Activated naive CD8-positive, alpha-beta T cell treated with anti-CD3 and anti-CD28 coated beads for 36 hours (primary cell): ENCODE results near the gene GLRA2. TPM values are rescaled to one million over a fixed set of nuclear protein-coding genes. Genes with fewer than 3 reads are reported as not detected.

ENCODE experiments used
- DNase-seq: peaks from one replicate; pipeline ENCODE4 v3.0.0; 2021
- H3K27ac Mint-ChIP-seq: one replicate; pipeline ENCODE4 v1.8.0; 2022; ENCODE audit warnings: mild to moderate bottlenecking, moderate library complexity, mixed read lengths
- H3K27me3 Mint-ChIP-seq: one replicate; pipeline ENCODE4 v1.8.0; 2022; ENCODE audit warnings: mild to moderate bottlenecking, mixed read lengths
- H3K36me3 Mint-ChIP-seq: one replicate; pipeline ENCODE4 v1.8.0; 2021; ENCODE audit warnings: mild to moderate bottlenecking, mixed read lengths
- H3K4me1 Mint-ChIP-seq: one replicate; pipeline ENCODE4 v1.8.0; 2021; ENCODE audit warnings: mixed read lengths
- H3K4me3 Mint-ChIP-seq: one replicate; pipeline ENCODE4 v1.8.0; 2022; ENCODE audit warnings: mild to moderate bottlenecking, moderate library complexity, mixed read lengths
- H3K9me3 Mint-ChIP-seq: one replicate; pipeline ENCODE4 v1.8.0; 2022; ENCODE audit warnings: mixed read lengths
- total RNA-seq, 2 experiments: library from RNA; stranded (reverse); gene quantifications; one replicate each; pipeline ENCODE4 v1.2.3, GENCODE V29; 2021

GLRA2 gene
- not detected for total RNA-seq

DNA sequence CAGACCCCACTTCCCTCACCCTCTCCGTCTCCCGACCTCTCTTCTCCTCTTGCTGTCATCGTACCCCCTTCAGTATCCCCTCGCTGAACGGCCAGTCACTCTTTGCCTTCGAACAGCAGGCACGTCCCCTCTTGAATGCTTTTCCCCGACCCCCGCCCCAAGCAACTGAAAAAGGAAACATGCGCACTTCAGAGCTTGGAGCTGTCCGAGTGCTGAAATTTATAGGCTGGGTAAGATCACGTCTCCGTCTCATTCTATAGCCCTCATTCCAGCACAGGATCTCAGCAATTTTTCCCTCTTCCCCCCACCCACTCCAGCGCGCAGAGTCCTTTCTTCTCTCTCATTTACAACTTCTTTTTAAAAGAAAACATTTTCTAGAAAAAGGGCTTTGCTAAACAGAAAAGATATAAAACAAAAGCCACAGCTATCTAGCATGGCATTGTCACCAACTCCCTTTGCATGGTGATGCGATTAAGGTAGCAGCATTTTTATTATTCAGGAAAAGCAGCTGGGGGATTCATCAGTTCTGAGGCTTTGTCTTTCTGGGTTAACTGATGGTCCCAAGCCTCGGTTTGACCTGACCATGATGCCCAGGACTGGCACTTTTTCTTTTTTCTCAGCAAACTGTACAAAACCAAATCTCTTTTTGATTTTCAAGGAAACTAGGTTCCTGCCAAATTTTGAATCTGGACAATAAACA, at the start of gene GLRA2:
GLRA2 (plus strand) TSS at position 247 of the 700 bp plus-strand sequence. CDS start 522 bp downstream, outside the sequence.
- Mint-ChIP-seq H3K4me3 (no peak within 1 kb of the TSS), H3K4me1 (peaks cover 2% of the 10 kb centered on the region), H3K27me3 (peaks cover 7% of the 10 kb centered on the region), H3K9me3 (no peaks in the 10 kb centered on the region), H3K36me3 (no peaks in the 10 kb centered on the region), H3K27ac (no peak within 1 kb of the TSS)
- no peak for DNase-seq

DNA sequence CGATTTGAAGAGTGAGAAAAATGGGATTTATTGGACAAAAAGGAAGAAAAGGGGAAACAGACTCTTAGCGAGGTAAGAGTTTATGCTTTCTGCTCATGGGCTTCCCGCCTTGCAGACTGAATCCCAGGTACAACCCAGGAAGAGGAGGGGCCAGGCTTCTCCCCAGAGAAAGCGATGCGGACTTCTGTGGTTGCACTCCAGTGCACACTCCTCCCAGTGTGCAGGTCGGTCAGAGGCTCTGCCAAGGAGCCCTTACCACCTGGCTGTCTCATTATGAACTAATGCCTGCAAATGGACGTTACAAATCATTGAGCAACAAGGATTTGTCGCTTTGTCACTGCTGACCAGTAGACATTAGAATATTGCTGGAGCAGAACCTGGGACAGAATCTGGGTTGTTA, 39.9 kb upstream of the GLRA2 start:
- no peaks in the 10 kb centered on the region for H3K4me1 Mint-ChIP-seq
- no peaks in the 10 kb centered on the region for H3K36me3 Mint-ChIP-seq
- H3K9me3 Mint-ChIP-seq = no peaks in the 10 kb centered on the region
- H3K4me3 Mint-ChIP-seq = no peak overlapping the region
- H3K27me3 Mint-ChIP-seq = no peaks in the 10 kb centered on the region
- H3K27ac Mint-ChIP-seq = no peak overlapping the region
- no peak for DNase-seq

GRCh38 chrX:14491689-14492088, 37.6 kb upstream of the GLRA2 start:
- no peak overlapping the region for H3K4me3 Mint-ChIP-seq
- H3K27ac Mint-ChIP-seq = no peak overlapping the region
- H3K4me1 Mint-ChIP-seq = peaks cover 3% of the 10 kb centered on the region
- H3K36me3 Mint-ChIP-seq = no peaks in the 10 kb centered on the region
- no peak for DNase-seq
- no peaks in the 10 kb centered on the region for H3K27me3 Mint-ChIP-seq
- H3K9me3 Mint-ChIP-seq = no peaks in the 10 kb centered on the region

GRCh38 chrX:14496674-14497073, 32.7 kb upstream of the GLRA2 start:
- Mint-ChIP-seq H3K27me3 (no peaks in the 10 kb centered on the region), H3K4me1 (peaks cover 17% of the 10 kb centered on the region), H3K36me3 (no peaks in the 10 kb centered on the region), H3K4me3 (peak overlapping the region; percentile 73), H3K9me3 (no peaks in the 10 kb centered on the region), H3K27ac (peak overlapping the region; percentile 92)
- no peak for DNase-seq

DNA sequence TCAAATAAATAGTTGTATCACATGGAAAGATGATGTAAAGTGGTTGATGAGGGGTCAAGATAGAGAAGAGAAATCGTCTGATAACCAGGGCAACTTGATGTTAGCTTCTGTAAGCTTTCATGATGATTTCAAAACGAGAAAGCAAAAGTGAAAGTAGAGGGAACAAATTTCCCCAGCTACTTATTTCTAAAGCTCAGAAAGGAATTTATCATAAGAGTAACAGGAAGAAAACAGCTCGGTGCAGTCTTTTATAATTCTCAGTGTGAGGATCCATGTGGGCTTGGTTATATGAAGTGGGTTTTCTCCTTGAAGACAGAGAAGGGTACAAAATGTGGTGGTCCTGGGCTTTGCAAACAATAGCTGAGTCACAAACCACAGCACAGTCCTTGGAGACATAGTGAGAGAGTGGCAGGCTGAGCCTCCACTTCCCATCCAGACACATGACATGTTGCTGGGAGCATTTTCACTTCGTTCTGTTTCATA, 32.1 kb upstream of the GLRA2 start:
- Mint-ChIP-seq H3K4me1 (peaks cover 17% of the 10 kb centered on the region), H3K36me3 (no peaks in the 10 kb centered on the region), H3K4me3 (peak overlapping the region; percentile 73), H3K9me3 (no peaks in the 10 kb centered on the region), H3K27me3 (no peaks in the 10 kb centered on the region), H3K27ac (peak overlapping the region; percentile 92)
- peak; percentile 4 for DNase-seq

DNA sequence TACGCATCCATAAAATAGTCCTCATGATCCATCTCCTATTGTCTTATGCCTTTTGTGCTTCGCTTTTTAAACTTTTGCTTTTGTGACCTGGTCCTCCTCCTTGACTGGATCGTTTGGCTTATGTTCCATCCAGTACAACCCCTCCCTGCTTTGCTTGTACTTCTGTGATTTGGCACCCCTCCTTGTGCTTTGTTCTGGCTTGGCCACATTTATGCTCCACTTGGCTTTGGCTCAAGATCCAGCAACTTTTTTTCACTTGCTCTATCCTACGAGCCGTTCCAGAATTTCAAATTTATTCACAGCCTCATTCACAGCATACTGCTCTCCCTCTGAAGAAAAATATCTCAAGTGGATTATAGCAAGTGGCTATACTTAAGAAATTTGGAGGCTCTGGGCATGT, 28.0 kb upstream of the GLRA2 start:
- Mint-ChIP-seq H3K27me3 (no peaks in the 10 kb centered on the region), H3K9me3 (no peaks in the 10 kb centered on the region), H3K4me1 (peaks cover 17% of the 10 kb centered on the region), H3K4me3 (no peak overlapping the region), H3K27ac (no peak overlapping the region), H3K36me3 (no peaks in the 10 kb centered on the region)
- no peak for DNase-seq

DNA sequence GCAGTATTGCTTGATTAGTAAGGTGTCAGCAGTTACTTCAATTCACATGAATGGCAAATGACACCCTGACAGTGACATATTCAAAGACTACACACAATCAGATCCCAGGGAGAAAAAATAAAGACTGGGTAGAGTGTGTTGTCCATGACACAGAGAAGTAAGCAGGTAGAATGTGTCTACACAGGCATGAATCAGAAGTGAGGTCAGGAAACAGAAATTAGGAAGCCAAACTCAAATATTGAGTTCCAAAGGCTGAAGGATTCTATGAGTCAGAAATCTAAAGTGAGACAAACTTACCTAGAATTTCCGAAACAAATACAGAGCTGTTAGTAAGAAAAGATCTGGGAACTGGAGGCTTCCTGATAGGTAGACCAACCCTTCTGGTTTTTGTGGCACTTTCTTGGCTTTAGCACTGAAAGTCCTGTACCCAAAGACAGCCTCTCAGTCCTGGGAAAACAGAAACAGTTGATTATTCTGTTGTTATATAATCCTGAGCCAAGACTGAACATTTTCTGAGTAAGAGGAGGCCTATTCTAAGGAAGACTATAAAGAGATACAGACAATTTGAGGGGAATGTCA, 24.3 kb upstream of the GLRA2 start:
- Mint-ChIP-seq H3K27me3 (no peaks in the 10 kb centered on the region), H3K36me3 (no peaks in the 10 kb centered on the region), H3K4me3 (no peak overlapping the region), H3K27ac (no peak overlapping the region), H3K9me3 (no peaks in the 10 kb centered on the region), H3K4me1 (no peaks in the 10 kb centered on the region)
- no peak for DNase-seq

DNA sequence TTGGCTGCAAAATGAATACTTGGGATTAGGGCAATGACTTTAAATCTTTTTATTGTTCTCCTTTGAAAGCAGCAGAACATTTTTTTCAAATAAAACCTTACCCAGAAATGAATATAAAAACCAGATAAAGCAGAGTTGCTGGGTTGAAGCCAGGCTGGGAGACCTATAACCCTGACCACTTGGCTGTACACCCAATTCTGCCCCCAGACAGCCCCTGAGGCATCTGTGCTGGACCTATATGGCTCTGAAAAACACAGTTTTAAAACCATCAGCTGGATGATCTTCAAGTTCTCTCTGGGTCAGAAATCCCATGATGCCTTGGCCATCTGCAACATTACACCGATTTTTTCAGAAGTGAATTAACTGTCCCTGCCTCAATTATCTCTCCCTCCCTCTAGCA, 23.7 kb upstream of the GLRA2 start:
- H3K36me3 Mint-ChIP-seq = no peaks in the 10 kb centered on the region
- no peak overlapping the region for H3K27ac Mint-ChIP-seq
- no peak for DNase-seq
- no peaks in the 10 kb centered on the region for H3K9me3 Mint-ChIP-seq
- no peaks in the 10 kb centered on the region for H3K4me1 Mint-ChIP-seq
- no peaks in the 10 kb centered on the region for H3K27me3 Mint-ChIP-seq
- H3K4me3 Mint-ChIP-seq = no peak overlapping the region

GRCh38 chrX:14506866-14507265, 22.5 kb upstream of the GLRA2 start:
- H3K4me3 Mint-ChIP-seq = no peak overlapping the region
- H3K36me3 Mint-ChIP-seq = no peaks in the 10 kb centered on the region
- H3K9me3 Mint-ChIP-seq = no peaks in the 10 kb centered on the region
- no peaks in the 10 kb centered on the region for H3K27me3 Mint-ChIP-seq
- no peak for DNase-seq
- no peak overlapping the region for H3K27ac Mint-ChIP-seq
- H3K4me1 Mint-ChIP-seq = no peaks in the 10 kb centered on the region

- no peak for DNase-seq
- Mint-ChIP-seq H3K27ac (no peak overlapping the region), H3K27me3 (no peaks in the 10 kb centered on the region), H3K9me3 (peaks cover 2% of the 10 kb centered on the region), H3K4me3 (no peak overlapping the region), H3K36me3 (no peaks in the 10 kb centered on the region), H3K4me1 (no peaks in the 10 kb centered on the region)
Measured at GRCh38 chrX:14508025-14508690, 21.2 kb upstream of the GLRA2 start.

- no peaks in the 10 kb centered on the region for H3K27me3 Mint-ChIP-seq
- no peak overlapping the region for H3K4me3 Mint-ChIP-seq
- H3K36me3 Mint-ChIP-seq = no peaks in the 10 kb centered on the region
- H3K4me1 Mint-ChIP-seq = no peaks in the 10 kb centered on the region
- peaks cover 2% of the 10 kb centered on the region for H3K9me3 Mint-ChIP-seq
- no peak for DNase-seq
- no peak overlapping the region for H3K27ac Mint-ChIP-seq
Measured at GRCh38 chrX:14509325-14510057, 19.8 kb upstream of the GLRA2 start.

DNA sequence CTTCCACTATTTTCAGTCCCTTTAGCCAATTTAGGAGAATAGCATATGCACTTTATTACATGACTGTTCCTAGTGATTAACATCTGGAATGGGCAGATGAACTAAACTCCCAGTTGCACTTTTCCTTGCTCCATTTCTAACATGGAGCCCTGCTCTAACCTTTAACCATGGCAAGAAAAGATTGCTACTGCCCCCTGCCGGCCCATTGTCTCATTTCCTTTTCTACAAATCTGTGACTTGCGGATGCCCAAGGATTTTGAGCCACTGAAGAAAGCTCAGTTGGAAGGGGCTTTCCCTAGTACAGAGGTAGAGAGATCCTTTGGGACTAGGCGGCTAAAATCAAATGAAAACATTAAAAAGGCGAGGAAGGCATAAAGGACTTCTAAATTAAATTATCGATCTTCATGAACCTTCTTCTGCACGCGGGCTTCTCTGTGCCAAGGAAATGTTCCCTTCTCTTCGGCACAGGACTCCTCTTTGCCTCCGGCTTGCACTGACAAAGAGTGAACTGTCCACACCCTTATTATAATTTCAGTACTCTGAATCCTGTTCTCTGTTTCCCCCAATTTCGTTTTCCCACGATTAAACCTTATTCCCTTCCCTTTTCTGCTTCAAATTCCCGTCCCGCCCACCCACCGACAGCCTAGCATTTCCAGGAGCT, 577 bp upstream of the GLRA2 start:
- DNase-seq = peak; percentile 27
- H3K9me3 Mint-ChIP-seq = no peaks in the 10 kb centered on the region
- no peak overlapping the region for H3K27ac Mint-ChIP-seq
- no peak overlapping the region for H3K4me3 Mint-ChIP-seq
- H3K4me1 Mint-ChIP-seq = peaks cover 2% of the 10 kb centered on the region
- peaks cover 7% of the 10 kb centered on the region for H3K27me3 Mint-ChIP-seq
- no peaks in the 10 kb centered on the region for H3K36me3 Mint-ChIP-seq

GRCh38 chrX:14533867-14534266, 4.5 kb downstream of the GLRA2 start:
- peaks cover 2% of the 10 kb centered on the region for H3K4me1 Mint-ChIP-seq

DNA sequence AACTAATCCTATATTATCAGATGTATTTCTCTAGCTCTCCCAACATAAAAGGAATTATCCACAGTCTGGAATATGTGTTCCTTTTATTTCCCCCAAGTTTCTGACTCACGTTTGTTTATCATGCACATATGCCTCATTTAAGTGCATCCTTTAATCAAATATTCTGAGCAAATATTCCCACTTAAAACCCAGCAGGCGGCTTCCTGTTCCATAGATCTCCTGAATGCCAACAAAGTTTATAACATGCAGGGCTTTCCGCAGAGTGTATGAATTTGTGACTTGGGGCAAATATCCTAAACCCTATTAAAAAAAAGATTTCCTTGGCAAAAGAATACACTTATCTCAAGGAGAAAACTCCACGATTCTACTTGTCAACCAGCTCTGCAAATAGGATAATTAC, 16.9 kb downstream of the GLRA2 start:
- no peak overlapping the region for H3K4me3 Mint-ChIP-seq
- H3K9me3 Mint-ChIP-seq = no peaks in the 10 kb centered on the region
- H3K36me3 Mint-ChIP-seq = no peaks in the 10 kb centered on the region
- H3K4me1 Mint-ChIP-seq = no peaks in the 10 kb centered on the region
- no peak for DNase-seq
- H3K27me3 Mint-ChIP-seq = peaks cover 6% of the 10 kb centered on the region
- no peak overlapping the region for H3K27ac Mint-ChIP-seq

More at GRCh38 chrX:14533867-14534266, 4.5 kb downstream of the GLRA2 start:
- no peak for DNase-seq
- no peak overlapping the region for H3K4me3 Mint-ChIP-seq
- peaks cover 6% of the 10 kb centered on the region for H3K27me3 Mint-ChIP-seq
- no peak overlapping the region for H3K27ac Mint-ChIP-seq
- no peaks in the 10 kb centered on the region for H3K36me3 Mint-ChIP-seq
- no peaks in the 10 kb centered on the region for H3K9me3 Mint-ChIP-seq
